SK-N-SH (cell line): ENCODE measurements around the gene RFX2. TPM values are rescaled to one million over a fixed set of nuclear protein-coding genes. Genes with fewer than 3 reads are reported as not detected.

Experiments
- CTCF ChIA-PET: fragments of 300-600, 350-600 bp; formaldehyde crosslinking; extraction: SDS; loops from one replicate; lab custom pipeline; 2021; lab: Yijun Ruan, JAX
- POLR2A ChIA-PET: fragments of 350-600 bp; sonication (Branson Sonifier 250); formaldehyde crosslinking; extraction: SDS; loops from one replicate; lab custom pipeline; 2020; ENCODE audit warnings: antibody characterized with exemption, inconsistent platforms; lab: Yijun Ruan, JAX
- DNase-seq: peaks from one replicate; pipeline ENCODE4 v3.0.0; 2012
- H2AFZ ChIP-seq: fragments of 200-600 bp; sonication (generic); 2 replicates; pipeline ENCODE4 v1.8.1; 2016; ENCODE audit warnings: antibody characterized with exemption, mild to moderate bottlenecking, low read depth
- H3F3A ChIP-seq: fragments of 200-600 bp; sonication (generic); replicated peaks from 2 replicates; pipeline ENCODE3; 2016; ENCODE audit warnings: antibody characterized with exemption, mild to moderate bottlenecking; ENCODE audit not compliant: insufficient read depth
- H3K27ac ChIP-seq, 2 experiments: fragments of 200-500 bp in 1 of 2; fragments of 200-600 bp in 1 of 2; sonication (Bioruptor generic) in 1 of 2; sonication (generic), shearing (Covaris generic) in 1 of 2; 2 replicates each; pipeline versions ENCODE4 v1.5.1 to v1.6.1; 2014 to 2016; ENCODE audit warnings: low read depth in 2 of 2, inconsistent platforms in 1 of 2, low read length in 1 of 2, mild to moderate bottlenecking in 1 of 2, mixed read lengths in 1 of 2
- H3K27me3 ChIP-seq: fragments of 200-600 bp; sonication (generic), shearing (Covaris generic); 2 replicates; pipeline ENCODE4 v1.6.1; 2016; ENCODE audit warnings: mixed run types; ENCODE audit not compliant: insufficient read depth
- H3K36me3 ChIP-seq, 2 experiments: fragments of 200-500 bp in 1 of 2; fragments of 200-600 bp in 1 of 2; sonication (Bioruptor generic) in 1 of 2; sonication (generic) in 1 of 2; replicated peaks in 1 of 2; 2 replicates each; pipeline versions ENCODE3 to v1.5.1; 2014 to 2016; ENCODE audit warnings: low read length in 1 of 2, mild to moderate bottlenecking in 1 of 2; ENCODE audit not compliant: insufficient read depth in 2 of 2, control insufficient read depth in 1 of 2
- H3K4me1 ChIP-seq, 2 experiments: fragments of 200-500 bp in 1 of 2; fragments of 200-600 bp in 1 of 2; sonication (Bioruptor generic) in 1 of 2; sonication (generic), shearing (Covaris generic) in 1 of 2; 2 replicates each; pipeline versions ENCODE4 v1.5.1 to v1.6.1; 2014 to 2016; ENCODE audit warnings: low read depth in 1 of 2, low read length in 1 of 2, mixed run types in 1 of 2; ENCODE audit not compliant: insufficient read depth in 2 of 2, control insufficient read depth in 1 of 2
- H3K4me2 ChIP-seq: fragments of 200-600 bp; sonication (generic), shearing (Covaris generic); 2 replicates; pipeline ENCODE4 v1.6.1; 2017; ENCODE audit warnings: mixed run types
- H3K4me3 ChIP-seq, 2 experiments: fragments of 200-500 bp in 1 of 2; fragments of 200-600 bp in 1 of 2; sonication (Bioruptor generic) in 1 of 2; sonication (generic), shearing (Covaris generic) in 1 of 2; 2 replicates each; pipeline versions ENCODE4 v1.5.1 to v1.8.1; 2014 to 2016; ENCODE audit warnings: low read depth in 2 of 2, inconsistent platforms in 1 of 2, low read length in 1 of 2, mild to moderate bottlenecking in 1 of 2, mixed read lengths in 1 of 2, moderate library complexity in 1 of 2
- H3K79me2 ChIP-seq: fragments of 200-600 bp; sonication (generic); 2 replicates; pipeline ENCODE4 v1.8.1; 2017; ENCODE audit warnings: mild to moderate bottlenecking; ENCODE audit not compliant: insufficient read depth
- H3K9ac ChIP-seq: fragments of 200-600 bp; sonication (generic); 2 replicates; pipeline ENCODE4 v1.6.1; 2017; ENCODE audit warnings: mixed run types
- H3K9me2 ChIP-seq: fragments of 200-600 bp; sonication (generic); 2 replicates; pipeline ENCODE4 v1.6.1; 2017; ENCODE audit warnings: mixed run types
- H3K9me3 ChIP-seq: fragments of 200-600 bp; sonication (generic); 2 replicates; pipeline ENCODE4 v1.6.1; 2017; ENCODE audit warnings: mixed run types, mild to moderate bottlenecking, moderate library complexity
- H4K20me1 ChIP-seq: fragments of 200-600 bp; sonication (generic); 2 replicates; pipeline ENCODE4 v1.6.1; 2017; ENCODE audit warnings: mild to moderate bottlenecking, mixed run types; ENCODE audit not compliant: insufficient read depth
- CTCF ChIP-seq: fragments of 200-600 bp; sonication (generic); IDR thresholded peaks from 2 replicates; pipeline ENCODE4 v1.6.1; 2017; ENCODE audit warnings: antibody characterized with exemption, mild to moderate bottlenecking, moderate library complexity
- EP300 ChIP-seq, 2 experiments: IDR thresholded peaks; 2 replicates each; pipeline versions ENCODE4 v1.4.0 to v1.6.1; 2012; ENCODE audit warnings: borderline replicate concordance in 1 of 2, low read depth in 1 of 2, low read length in 1 of 2
- FOXM1 ChIP-seq: IDR thresholded peaks from 2 replicates; pipeline ENCODE4 v1.4.0; 2012; ENCODE audit warnings: low read depth, mild to moderate bottlenecking
- GABPA ChIP-seq: IDR thresholded peaks from 2 replicates; pipeline ENCODE4 v1.4.0; 2012; ENCODE audit warnings: low read depth, mild to moderate bottlenecking
- JUND ChIP-seq: IDR thresholded peaks from 2 replicates; pipeline ENCODE4 v1.4.0; 2012
- MAX ChIP-seq: IDR thresholded peaks from 2 replicates; pipeline ENCODE4 v1.4.0; 2012; ENCODE audit warnings: low read depth
- NFIC ChIP-seq: IDR thresholded peaks from 2 replicates; pipeline ENCODE4 v1.4.0; 2012; ENCODE audit warnings: borderline replicate concordance
- PBX3 ChIP-seq: IDR thresholded peaks from 2 replicates; pipeline ENCODE4; 2012
- POLR2AphosphoS5 ChIP-seq: IDR thresholded peaks from 2 replicates; pipeline ENCODE4 v1.6.1; 2012; ENCODE audit warnings: low read depth, low read length
- RFX5 ChIP-seq: IDR thresholded peaks from 2 replicates; pipeline ENCODE4 v1.6.1; 2012; ENCODE audit warnings: mild to moderate bottlenecking, improper control_type of control experiment, low read length
- RXRA ChIP-seq: IDR thresholded peaks from 2 replicates; pipeline ENCODE4 v1.4.0; 2012; ENCODE audit warnings: low read depth, mild to moderate bottlenecking, borderline replicate concordance
- SIN3A ChIP-seq: IDR thresholded peaks from 2 replicates; pipeline ENCODE4 v1.6.1; 2012; ENCODE audit warnings: low read depth, mild to moderate bottlenecking, low read length, moderate library complexity, borderline replicate concordance
- TEAD4 ChIP-seq: IDR thresholded peaks from 2 replicates; pipeline ENCODE4 v1.4.0; 2012; ENCODE audit warnings: mild to moderate bottlenecking, borderline replicate concordance; ENCODE audit not compliant: insufficient read depth
- USF2 ChIP-seq: fragments of 150-350 bp; IDR thresholded peaks from 2 replicates; pipeline ENCODE4 v1.6.1; 2017; ENCODE audit warnings: antibody characterized with exemption, low read length, low read depth, borderline replicate concordance
- WGBS: methylation state at CpG from one replicate; pipeline ENCODE4 v1.1.6; 2017; ENCODE audit warnings: low lambda C conversion rate; 5-methylcytosine and 5-hydroxymethylcytosine counted together
- polyA plus RNA-seq, 3 experiments: library from polyadenylated mRNA; depleted of rRNA; stranded (reverse); fragments of >200 nt; gene quantifications; 2 replicates each; pipeline ENCODE4 v1.2.3, GENCODE V29; 2012

RFX2 gene
- polyA plus RNA-seq, 1 of the 3 experiments (the other 2 are of a cell fraction): 12.6 TPM

GRCh38 chr19:6105444-6105843 is 4.9 kb downstream of the RFX2 start:
- POLR2A ChIA-PET: no interaction called here
- Histone ChIP-seq H3K36me3 (no peaks in the 10 kb centered on the region), H3K9me2 (no peaks in the 10 kb centered on the region), H2AFZ (no peak overlapping the region), H3K4me3 (no peak overlapping the region), H4K20me1 (no peaks in the 10 kb centered on the region), H3K9me3 (no peaks in the 10 kb centered on the region), H3K4me2 (no peak overlapping the region), H3K27me3 (no peaks in the 10 kb centered on the region), H3F3A (peaks cover 46% of the 10 kb centered on the region)
- 95% methylated on average over 11 of the region's 11 CpGs for WGBS
- DNase-seq: no peak
- TF ChIP-seq MAX (no peak), RFX5 (no peak)
- TF ChIP-seq, all 33 proteins: peak for 0
- peaks cover 12% of the 10 kb centered on the region in 2 experiments for H3K4me1 ChIP-seq
- H3K27ac ChIP-seq: peak overlapping the region in 1 of 2 experiments; percentile 95; a peak in 1 of 4 replicates
- CTCF ChIA-PET: interaction anchor here (1.0 to 2.1 kb wide), 3 partner anchors 20 to 57 kb away, joined by 5 to 9 read pairs (median 5); no protein-coding TSS in a partner anchor
- peaks cover 83% of the 10 kb centered on the region for H3K79me2 ChIP-seq
- no peak overlapping the region for H3K9ac ChIP-seq

- WGBS: 77% methylated on average over 4 of the region's 4 CpGs
- Histone ChIP-seq H3K9ac (peak overlapping the region; percentile 60; the same call in 1 of the 2 replicates), H3K4me3 (no peak overlapping the region), H3K27ac (peak overlapping the region; percentile 67 to 95; a peak in 3 of 4 replicates), H3K9me2 (no peaks in the 10 kb centered on the region), H4K20me1 (no peaks in the 10 kb centered on the region), H3K9me3 (no peaks in the 10 kb centered on the region), H2AFZ (no peak overlapping the region), H3K36me3 (no peaks in the 10 kb centered on the region), H3K4me2 (peak overlapping the region; percentile 48), H3F3A (peaks cover 39% of the 10 kb centered on the region)
- DNase-seq: no peak
- ChIA-PET POLR2A (no interaction called here), CTCF (interaction anchor here (1.5 kb wide), 1 partner anchor 55 kb away, joined by 10 read pairs; no protein-coding TSS in a partner anchor)
- no peak for TF ChIP-seq CTCF
- TF ChIP-seq, all 33 proteins: peak for 0
- H3K79me2 ChIP-seq: peaks cover 87% of the 10 kb centered on the region
- H3K4me1 ChIP-seq: peaks cover 16 to 18% of the 10 kb centered on the region in 2 experiments
- H3K27me3 ChIP-seq: no peaks in the 10 kb centered on the region
These were observed 6.4 kb downstream of the RFX2 start for GRCh38 chr19:6103894-6104293.

- 0% methylated on average over 2 of the region's 3 CpGs for WGBS
- Histone ChIP-seq H3K4me2 (peak overlapping the region; percentile 48), H3K9me2 (no peaks in the 10 kb centered on the region), H3F3A (peaks cover 34% of the 10 kb centered on the region), H3K4me1 (peaks cover 16 to 20% of the 10 kb centered on the region in 2 experiments), H2AFZ (no peak overlapping the region), H3K27me3 (no peaks in the 10 kb centered on the region), H3K9ac (peak overlapping the region; percentile 60; the same call in 1 of the 2 replicates), H4K20me1 (no peaks in the 10 kb centered on the region), H3K27ac (peak overlapping the region; percentile 67 to 95; a peak in 3 of 4 replicates), H3K4me3 (no peak overlapping the region), H3K79me2 (peaks cover 87% of the 10 kb centered on the region), H3K9me3 (no peaks in the 10 kb centered on the region), H3K36me3 (no peaks in the 10 kb centered on the region)
- CTCF ChIA-PET: interaction anchor here (1.5 kb wide), 1 partner anchor 55 kb away, joined by 10 read pairs; no protein-coding TSS in a partner anchor
- POLR2A ChIA-PET: no interaction called here
- no peak for DNase-seq
- TF ChIP-seq TEAD4 (peak; percentile 75), CTCF (no peak), POLR2AphosphoS5 (no peak; the same call in 1 of the 2 replicates), GABPA (0 out of 2 replicates have a peak, but pooled peaks have one; percentile 14), RXRA (peak; percentile 76; the same call in 1 of the 2 replicates), SIN3A (0 out of 2 replicates have a peak, but pooled peaks have one; percentile 43), EP300 (IDR thresholded peaks at IDR 0.05; ENCODE audit: borderline replicate concordance in 1 of 2, low read depth in 1 of 2, low read length in 1 of 2) (peak in 1 of 2 experiments; percentile 67; a peak in 1 of 4 replicates), USF2 (no peak), NFIC (peak; percentile 96), JUND (peak; percentile 79), PBX3 (peak; percentile 50), FOXM1 (0 out of 2 replicates have a peak, but pooled peaks have one; percentile 46)
These were observed 7.1 kb downstream of the RFX2 start for GRCh38 chr19:6103217-6103644.
